ENCODE results near the gene MARCHF10.

- TF ChIP-seq EP300 (IDR thresholded peaks at IDR 0.05) (no peak), POLR2A (IDR thresholded peaks at IDR 0.05) (no peak), CTCF (IDR thresholded peaks at IDR 0.05) (no peak)
Measured at GRCh38 chr17:62676952-62677596, 131.0 kb downstream of the MARCHF10 start.

Measured in ovary (tissue), 3 donors.